Calu3 (cell line): ENCODE data around the gene CNTNAP2. TPM values are rescaled to one million over a fixed set of nuclear protein-coding genes. Genes with fewer than 3 reads are reported as not detected.

Experiments used
- BruUV-seq: library from RNA; stranded (reverse); fragments of 400-500 nt; replicated peaks from 2 replicates; lab custom pipeline; 2021; lab: Mats Ljungman, UMichigan
- CTCF ChIA-PET: fragments of 300-600 bp; sonication (Branson Sonifier 250); formaldehyde crosslinking; loops from one replicate; lab custom pipeline; 2022; ENCODE audit warnings: antibody characterized with exemption; lab: Charles Lee
- DNase-seq: peaks from one replicate; pipeline ENCODE4 v3.0.0; 2022
- H3K27ac Mint-ChIP-seq: one replicate; pipeline ENCODE4 v1.8.0; 2022; ENCODE audit warnings: mixed read lengths; ENCODE audit not compliant: unreplicated experiment
- H3K27me3 Mint-ChIP-seq: one replicate; pipeline ENCODE4 v1.8.0; 2022; ENCODE audit warnings: mixed read lengths; ENCODE audit not compliant: unreplicated experiment
- H3K36me3 Mint-ChIP-seq: one replicate; pipeline ENCODE4 v1.8.0; 2022; ENCODE audit warnings: mild to moderate bottlenecking, moderate library complexity, mixed read lengths; ENCODE audit not compliant: insufficient read depth, unreplicated experiment
- H3K4me1 Mint-ChIP-seq: one replicate; pipeline ENCODE4 v1.8.0; 2022; ENCODE audit warnings: mild to moderate bottlenecking, low read depth, mixed read lengths; ENCODE audit not compliant: unreplicated experiment
- H3K4me3 Mint-ChIP-seq: one replicate; pipeline ENCODE4 v1.8.0; 2022; ENCODE audit warnings: mild to moderate bottlenecking, low read depth, moderate library complexity, mixed read lengths; ENCODE audit not compliant: unreplicated experiment
- H3K9me3 Mint-ChIP-seq: one replicate; pipeline ENCODE4 v1.8.0; 2022; ENCODE audit warnings: low read depth, mixed read lengths; ENCODE audit not compliant: unreplicated experiment
- CTCF ChIP-seq: fragments of 200-600 bp; IDR thresholded peaks from one replicate; pipeline ENCODE4 v1.8.0; 2022; ENCODE audit warnings: antibody characterized with exemption; ENCODE audit not compliant: unreplicated experiment
- intact Hi-C: fragments of 100-400 bp; cut with micrococcal nuclease; formaldehyde crosslinking; loops from one replicate; pipeline ENCODE4 v1.10.0; 2022; ENCODE audit not compliant: unreplicated experiment
- total RNA-seq: library from RNA; stranded (reverse); gene quantifications from 2 replicates; pipeline ENCODE4 v1.2.3, GENCODE V29; 2022

CNTNAP2 gene
- total RNA-seq, 1 experiment from 2014 or later = 1.1 TPM

DNA sequence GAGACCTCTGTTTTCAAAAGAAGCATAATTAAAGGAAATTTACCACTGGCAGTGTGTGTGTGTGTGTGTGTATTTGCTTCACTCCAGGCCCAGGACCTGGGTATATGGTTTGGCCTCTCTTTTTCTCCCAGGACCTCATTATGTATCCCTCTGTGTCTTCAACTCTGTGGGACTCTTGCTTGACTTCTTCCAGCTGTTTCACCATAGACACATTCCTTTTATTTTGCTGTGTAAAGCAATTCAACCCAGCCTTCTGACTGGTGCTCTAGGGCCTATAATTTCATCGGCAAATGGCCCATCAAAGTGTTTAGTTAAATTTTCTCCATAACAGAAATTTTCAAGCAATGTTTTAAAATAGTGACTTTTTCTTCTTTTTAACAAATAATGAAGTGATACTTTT is 954.3 kb downstream of the CNTNAP2 start:
- CTCF ChIA-PET = no interaction called here
- peaks cover 18% of the 10 kb centered on the region for H3K9me3 Mint-ChIP-seq
- intact Hi-C loops = no loop called here
- no peak overlapping the region for H3K27ac Mint-ChIP-seq
- no TSS peak for BruUV-seq
- H3K4me1 Mint-ChIP-seq = no peaks in the 10 kb centered on the region
- no peaks in the 10 kb centered on the region for H3K36me3 Mint-ChIP-seq
- no peak overlapping the region for H3K4me3 Mint-ChIP-seq
- no peak for DNase-seq
- no peak for TF ChIP-seq CTCF
- no peaks in the 10 kb centered on the region for H3K27me3 Mint-ChIP-seq

DNA sequence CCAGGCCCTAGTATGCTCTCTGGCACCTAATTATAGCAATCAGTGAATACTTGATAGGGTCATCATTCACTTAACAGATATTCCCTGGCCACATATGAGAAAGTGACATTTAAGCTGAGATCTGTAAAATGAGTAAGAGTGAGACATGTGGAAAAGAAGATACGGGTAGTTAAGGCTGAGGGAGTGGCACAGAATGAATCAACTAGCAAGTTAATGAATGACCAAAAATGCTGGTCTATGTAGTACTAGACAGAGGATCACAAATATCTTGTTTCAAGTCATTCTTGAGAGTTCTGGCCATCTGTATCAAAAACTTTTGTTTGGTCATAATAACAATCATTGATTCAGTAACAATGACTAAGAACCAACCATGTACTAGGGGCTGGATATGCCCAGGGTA is 954.9 kb downstream of the CNTNAP2 start:
- CTCF ChIA-PET = no interaction called here
- H3K27ac Mint-ChIP-seq = no peak overlapping the region
- DNase-seq = no peak
- no peaks in the 10 kb centered on the region for H3K36me3 Mint-ChIP-seq
- intact Hi-C loops = no loop called here
- no peak overlapping the region for H3K4me3 Mint-ChIP-seq
- no peak for TF ChIP-seq CTCF
- no peaks in the 10 kb centered on the region for H3K27me3 Mint-ChIP-seq
- no peaks in the 10 kb centered on the region for H3K4me1 Mint-ChIP-seq
- H3K9me3 Mint-ChIP-seq = peaks cover 18% of the 10 kb centered on the region
- no TSS peak for BruUV-seq

DNA sequence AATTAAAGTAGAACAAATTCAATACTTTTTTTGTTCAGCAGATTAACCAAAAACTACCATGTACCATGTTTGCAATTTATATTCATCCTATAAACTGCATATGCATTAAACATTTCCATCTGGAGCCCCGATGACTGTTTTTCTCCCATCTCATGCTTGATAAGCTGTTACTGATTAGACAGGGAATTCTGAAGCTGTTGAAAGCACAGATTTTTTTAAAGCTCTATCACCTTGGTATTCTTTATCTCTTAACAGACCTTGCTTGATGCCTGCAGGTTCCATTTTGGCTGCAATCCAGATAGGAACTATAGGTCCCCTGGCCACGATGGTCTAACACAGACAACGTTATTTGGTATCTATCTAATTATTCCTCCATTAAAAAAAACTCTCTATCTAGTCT is 961.7 kb downstream of the CNTNAP2 start:
- intact Hi-C loops = no loop called here
- Mint-ChIP-seq H3K27me3 (no peaks in the 10 kb centered on the region), H3K36me3 (no peaks in the 10 kb centered on the region), H3K4me1 (no peaks in the 10 kb centered on the region), H3K4me3 (no peak overlapping the region), H3K27ac (no peak overlapping the region), H3K9me3 (peaks cover 13% of the 10 kb centered on the region)
- BruUV-seq = no TSS peak
- TF ChIP-seq CTCF = no peak
- DNase-seq = no peak
- CTCF ChIA-PET = no interaction called here

DNA sequence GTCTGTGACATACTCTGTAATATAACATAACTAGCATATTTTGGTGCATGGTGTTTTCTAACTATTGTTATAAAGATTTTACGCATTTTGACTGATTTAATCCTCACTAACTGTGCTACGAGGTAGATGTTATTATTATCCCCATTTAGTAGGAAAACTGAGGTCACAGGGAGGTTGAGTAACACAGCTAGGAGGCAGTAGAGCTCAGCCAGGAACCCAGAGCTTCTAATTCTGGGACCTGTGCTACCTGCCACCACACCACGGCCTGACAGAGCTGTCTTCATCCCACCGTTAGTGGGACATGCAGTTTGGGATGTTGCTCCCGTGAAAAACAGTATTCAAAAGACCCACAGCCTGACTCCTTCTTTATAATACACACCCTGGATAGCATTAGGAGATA is 962.5 kb downstream of the CNTNAP2 start:
- no peak for DNase-seq
- intact Hi-C loops = no loop called here
- CTCF ChIA-PET = no interaction called here
- no peak overlapping the region for H3K4me3 Mint-ChIP-seq
- H3K36me3 Mint-ChIP-seq = no peaks in the 10 kb centered on the region
- H3K9me3 Mint-ChIP-seq = peaks cover 8% of the 10 kb centered on the region
- no TSS peak for BruUV-seq
- no peaks in the 10 kb centered on the region for H3K4me1 Mint-ChIP-seq
- no peak overlapping the region for H3K27ac Mint-ChIP-seq
- no peaks in the 10 kb centered on the region for H3K27me3 Mint-ChIP-seq
- no peak for TF ChIP-seq CTCF
